GM18526 (cell line): Measurements from ENCODE around the gene SULT1C3.

ENCODE experiments used
- POLR2A ChIP-seq: IDR thresholded peaks from 3 replicates; pipeline ENCODE4 v1.6.1; 2011; ENCODE audit not compliant: insufficient read length; ENCODE audit errors: extremely low read depth

The SULT1C3 gene

DNA sequence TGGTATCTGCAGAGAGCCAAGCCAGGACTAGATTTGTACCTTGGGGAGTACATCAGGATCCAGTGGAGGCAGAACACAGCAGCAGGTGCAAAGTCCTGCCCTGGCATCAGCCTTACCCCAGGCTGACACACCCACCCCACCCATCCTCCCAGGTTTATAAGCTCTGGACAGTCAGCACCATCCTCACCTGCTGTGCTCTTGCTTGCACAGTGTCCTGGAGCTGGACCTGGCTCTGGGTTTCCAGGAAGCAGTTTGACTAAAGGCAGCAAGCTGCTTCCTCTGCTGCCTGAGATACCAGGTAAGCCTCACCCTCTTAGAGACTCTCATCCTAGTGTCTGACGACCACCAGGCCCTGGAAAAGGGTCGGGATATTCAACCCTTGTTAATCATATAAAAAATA is at the start of gene SULT1C3:
SULT1C3 (plus strand) TSS at position 183 of the 400 bp plus-strand sequence. CDS start 7,227 bp downstream, outside the sequence.
- TF ChIP-seq POLR2A, result no peak

DNA sequence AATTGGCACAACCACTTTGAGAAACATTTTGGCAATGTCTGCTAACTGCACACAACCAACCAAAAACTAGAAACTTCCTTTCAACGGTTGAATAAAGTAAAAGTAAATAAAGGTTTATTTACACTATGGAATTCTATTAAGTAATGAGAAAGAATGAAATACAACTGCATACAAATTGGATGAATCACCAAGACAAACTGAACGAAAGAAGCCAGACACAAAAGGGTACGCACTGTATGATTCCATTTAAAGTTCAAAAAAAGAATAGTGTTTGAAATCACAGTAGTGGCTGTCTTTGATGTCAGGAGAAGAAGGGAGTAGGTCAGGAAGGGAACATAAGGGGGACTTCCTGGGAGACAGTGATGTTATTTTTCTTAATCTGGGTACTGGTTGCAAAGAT is 46.5 kb upstream of the SULT1C3 start:
- TF ChIP-seq POLR2A, result no peak

DNA sequence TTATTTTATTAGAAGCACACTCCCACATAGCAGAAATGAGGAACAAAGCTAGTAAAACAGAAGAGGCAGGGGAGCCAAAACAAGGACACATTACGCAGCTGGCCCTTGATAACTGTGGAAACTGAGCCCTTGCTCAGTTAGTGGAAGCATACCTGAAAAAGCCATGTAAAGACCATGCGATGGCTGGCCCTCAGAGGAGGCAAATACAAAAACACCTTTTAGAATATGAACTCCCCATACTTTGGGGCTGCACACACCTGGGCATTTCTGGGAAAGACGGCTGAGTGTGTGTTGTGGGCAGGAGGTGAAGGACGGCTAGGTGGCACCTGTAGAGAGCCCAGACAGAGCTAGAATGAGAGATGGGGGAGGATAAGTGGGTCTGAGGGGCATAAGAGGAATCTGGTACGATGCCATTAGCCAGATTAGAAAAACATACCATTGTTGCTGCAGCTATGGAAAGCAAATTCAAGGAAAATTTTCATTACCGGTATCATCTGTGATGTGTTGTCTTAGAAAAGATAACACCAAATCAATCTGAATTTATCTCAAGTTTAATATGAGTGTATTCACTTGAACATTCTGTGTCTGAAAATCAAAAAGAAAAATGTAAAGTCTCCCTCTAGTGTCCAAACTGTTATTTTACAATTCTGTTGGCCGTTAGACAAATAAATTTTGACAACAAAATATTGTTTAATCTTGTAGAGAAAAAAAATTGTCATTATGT is 45.2 kb upstream of the SULT1C3 start:
- TF ChIP-seq POLR2A, result no peak

DNA sequence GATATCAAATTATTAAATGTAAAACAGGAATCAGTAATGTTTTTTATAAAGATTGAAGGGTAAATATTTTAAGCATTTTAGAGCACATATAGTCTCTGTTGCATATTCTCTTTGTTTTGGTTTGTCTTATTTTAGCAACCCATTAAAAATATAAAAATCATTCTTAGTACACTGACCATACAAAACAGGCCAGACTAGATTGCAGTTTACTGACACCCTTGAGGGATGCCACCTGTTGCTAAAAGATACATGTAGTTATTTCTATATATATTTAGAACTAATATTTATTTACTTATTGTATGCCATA is 44.7 kb upstream of the SULT1C3 start:
- TF ChIP-seq POLR2A, result no peak

DNA sequence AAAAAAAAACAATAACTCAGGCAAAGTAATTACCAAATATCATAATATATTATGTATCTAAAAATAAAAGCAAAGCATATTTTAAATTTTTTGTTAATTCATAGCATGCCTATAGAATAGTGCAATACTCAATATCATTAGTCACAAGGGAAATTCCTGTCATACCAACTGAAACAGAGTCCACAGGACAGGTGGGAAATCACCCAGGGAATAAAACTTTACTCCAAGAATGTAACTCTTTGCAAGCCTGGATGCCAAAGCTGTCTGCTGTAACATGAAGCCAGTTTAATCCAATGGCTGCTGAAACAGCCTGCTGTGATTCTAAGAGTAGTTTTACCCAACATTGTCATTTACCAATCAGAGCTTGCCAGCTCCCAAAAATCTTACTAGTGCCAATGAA is 40.0 kb upstream of the SULT1C3 start:
- no peak for TF ChIP-seq POLR2A

DNA sequence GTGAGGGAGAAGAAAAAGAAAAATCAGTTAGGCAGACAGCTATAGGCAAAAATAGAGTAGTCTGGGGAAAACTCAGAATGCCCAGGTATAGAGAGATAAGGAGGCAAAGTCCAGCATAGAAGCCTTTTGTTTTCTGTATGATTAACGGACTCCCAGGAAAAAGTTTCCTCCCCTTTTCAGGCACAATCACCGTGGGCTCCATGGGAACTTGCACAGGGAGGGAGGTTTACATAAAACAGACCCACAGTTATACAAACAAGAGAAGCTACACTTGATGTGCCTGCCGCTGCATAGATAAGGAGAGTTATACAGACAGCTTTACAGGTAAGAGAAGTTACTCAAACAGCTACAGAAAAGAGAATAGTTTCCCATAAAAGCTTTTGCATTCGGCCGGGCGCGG is 39.2 kb upstream of the SULT1C3 start:
- no peak for TF ChIP-seq POLR2A

DNA sequence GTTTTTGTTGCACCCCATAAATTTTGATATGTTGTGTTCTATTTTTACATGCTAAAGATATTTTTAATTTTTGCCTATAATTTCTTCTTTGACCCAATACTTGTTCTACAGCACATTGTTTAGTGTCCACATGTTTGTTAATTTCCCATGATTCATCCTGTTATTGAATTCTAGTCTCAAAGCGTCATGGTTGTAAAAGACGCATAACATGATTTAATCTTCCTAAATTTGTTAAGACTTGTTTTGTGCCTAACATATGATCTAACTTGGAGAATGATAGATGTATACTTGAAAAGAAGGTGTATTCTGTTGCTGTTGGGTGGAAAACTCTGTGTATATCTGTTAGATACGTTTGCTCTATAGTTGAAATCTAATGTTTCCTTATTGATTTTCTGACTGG is 27.1 kb upstream of the SULT1C3 start:
- TF ChIP-seq POLR2A, result no peak

DNA sequence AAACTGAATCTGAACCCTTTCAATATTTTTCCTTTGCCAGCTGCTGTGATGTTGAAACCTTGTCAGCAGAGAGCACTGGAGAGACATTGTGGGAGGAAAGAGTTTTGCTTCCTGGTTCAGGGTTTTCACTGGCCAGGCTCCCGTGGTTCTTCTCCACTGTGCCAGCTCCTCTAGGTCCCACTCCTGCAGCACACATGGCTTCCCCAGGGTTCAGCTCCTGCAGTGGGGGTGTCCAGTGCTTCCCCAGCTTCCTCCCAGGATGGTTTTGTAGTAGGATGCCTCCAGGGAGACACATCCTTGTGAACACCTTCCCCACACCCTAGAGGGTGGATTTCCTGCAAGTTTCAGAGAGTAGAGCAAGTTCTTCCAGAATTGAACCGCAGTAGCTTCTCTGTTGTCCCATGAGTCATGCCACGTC is 24.0 kb upstream of the SULT1C3 start:
- TF ChIP-seq POLR2A, result no peak

DNA sequence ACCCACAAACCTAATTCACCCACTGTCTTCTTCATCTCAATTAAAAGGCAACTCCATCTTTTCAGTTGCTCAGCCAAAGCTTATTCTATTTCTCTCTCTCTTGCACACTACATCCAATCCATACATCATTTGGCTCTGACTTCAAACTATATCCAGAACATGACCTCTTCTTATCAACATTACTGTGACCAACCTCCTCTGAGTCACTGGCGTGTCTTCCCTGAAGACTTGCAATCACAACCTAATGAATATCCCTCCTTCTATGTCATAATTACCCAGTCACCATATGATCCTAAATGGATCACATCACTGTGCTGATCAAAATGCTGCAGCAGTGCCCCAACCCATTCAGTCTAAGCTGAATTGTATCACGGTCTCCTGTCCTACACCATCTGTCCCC is 22.6 kb upstream of the SULT1C3 start:
- no peak for TF ChIP-seq POLR2A

DNA sequence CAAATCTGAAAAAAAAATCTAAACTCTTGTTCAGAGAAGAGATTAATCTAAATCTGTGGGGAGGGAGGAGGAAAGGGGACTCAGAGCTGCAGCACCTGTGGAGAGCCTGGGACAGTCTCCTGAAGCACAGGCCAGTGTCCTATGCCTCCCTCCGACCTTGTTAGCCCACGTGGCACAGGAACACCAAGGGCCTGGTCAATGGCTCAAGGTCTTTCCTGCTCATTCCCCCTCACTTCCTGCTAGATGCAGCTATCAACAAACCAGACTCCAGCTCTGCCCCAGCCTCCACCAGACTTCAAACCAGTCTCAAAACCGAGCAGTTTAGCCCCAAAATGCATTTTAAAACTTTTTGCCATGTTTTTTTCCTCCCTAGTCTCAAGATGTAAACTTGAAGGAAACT is 20.1 kb upstream of the SULT1C3 start:
- no peak for TF ChIP-seq POLR2A

DNA sequence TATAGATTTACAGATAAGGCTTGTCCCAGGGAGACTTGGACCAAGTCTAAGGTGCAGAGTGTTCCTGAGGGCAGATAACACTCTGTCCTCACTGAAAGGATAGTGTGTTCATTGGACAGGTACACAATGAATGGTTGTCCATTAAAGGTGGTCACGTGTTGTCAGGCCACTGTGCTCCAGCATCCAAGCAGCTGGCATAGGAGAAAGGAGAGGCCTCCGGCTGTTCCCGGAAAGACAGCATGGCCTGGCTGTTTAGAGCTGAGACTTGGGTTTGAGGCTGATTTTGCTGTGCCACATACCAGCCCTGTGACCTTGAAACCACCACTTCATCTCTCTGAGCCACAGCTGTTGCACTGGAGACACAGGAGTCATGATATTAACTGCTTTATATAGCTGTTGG is 19.6 kb upstream of the SULT1C3 start:
- TF ChIP-seq POLR2A, result no peak

DNA sequence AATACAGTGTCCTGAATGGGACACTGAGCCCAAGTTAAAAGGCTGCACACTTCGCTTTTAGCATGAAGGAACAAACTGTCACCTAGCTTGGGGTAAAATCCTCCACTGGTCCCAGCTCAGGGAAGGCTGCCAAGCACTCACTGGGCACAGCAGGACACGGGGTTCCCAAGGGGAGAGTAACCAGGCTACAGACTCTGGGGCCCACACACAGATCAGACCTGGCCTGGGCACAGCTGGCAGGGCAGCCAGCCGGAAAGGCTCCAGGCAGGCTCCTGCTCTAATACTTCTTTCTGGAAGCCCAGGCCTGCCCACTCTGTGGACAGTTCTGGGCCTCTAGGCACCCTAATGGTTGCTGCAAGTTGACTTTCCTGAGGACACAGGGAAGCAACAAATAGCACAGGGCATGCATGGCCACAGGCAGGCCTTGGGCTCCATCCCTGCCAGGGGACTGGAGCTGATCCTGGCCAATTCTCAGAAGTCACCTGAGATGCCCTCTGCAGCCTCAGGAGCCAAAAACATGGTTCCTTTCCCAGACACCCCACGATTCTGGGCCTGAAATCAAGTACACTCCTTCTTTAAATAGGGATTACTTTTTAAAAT is 18.7 kb upstream of the SULT1C3 start:
- no peak for TF ChIP-seq POLR2A

DNA sequence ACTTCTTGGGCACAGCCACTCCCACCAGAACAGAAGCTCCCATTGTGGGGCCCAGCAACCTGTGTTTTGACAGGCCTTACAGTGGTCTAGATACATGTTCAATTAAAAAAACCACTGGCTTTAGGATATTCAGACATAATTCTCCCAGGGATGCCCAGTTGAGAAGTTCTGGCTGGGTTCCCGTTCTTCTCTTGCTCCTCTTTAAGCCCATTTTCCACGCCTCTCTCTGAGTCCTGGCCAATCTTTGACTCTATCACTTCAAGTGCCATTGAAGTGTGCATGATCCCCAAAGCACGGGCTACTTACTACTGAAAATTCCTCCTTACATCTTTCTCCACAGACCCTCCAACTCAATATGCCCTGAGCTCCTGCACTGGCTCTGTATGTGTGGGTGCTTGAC is 17.5 kb upstream of the SULT1C3 start:
- TF ChIP-seq POLR2A, result no peak

DNA sequence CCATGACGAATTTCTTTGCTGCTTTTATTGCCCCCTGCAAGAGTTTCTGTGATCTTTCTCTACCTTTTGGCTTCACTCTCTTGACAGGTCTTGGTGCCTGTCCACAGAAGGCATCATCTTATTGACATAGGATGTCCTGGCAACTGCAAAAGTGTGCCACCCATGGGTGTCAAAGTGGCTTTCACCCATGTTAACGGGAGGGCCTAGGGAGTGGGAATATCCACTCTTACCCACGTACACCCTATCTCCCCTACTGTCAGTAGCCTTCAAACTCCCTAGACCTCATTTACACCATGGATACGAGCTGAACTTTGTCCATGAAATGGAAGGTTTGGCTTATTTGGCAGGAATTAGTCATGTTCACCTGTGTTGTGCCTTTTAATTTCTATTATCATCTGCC is 16.2 kb upstream of the SULT1C3 start:
- no peak for TF ChIP-seq POLR2A

DNA sequence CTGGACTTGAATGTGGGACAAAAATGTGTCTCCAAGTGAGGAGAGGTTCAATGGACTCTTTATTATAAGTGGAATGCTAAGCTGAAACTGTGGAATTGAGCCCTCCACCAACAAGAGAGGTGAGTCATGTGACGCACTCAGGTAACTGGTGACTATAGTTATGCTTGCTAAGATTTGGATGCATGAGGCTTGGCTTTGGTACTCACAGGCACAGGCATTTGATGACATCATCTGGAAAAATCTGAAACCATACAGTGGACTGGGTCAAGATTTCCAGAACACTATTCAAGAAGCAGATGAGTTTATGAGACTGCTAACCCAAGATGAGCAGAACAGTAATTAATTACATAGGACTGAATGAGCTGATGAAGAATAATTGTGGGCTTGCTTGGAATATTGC is 15.7 kb upstream of the SULT1C3 start:
- no peak for TF ChIP-seq POLR2A

DNA sequence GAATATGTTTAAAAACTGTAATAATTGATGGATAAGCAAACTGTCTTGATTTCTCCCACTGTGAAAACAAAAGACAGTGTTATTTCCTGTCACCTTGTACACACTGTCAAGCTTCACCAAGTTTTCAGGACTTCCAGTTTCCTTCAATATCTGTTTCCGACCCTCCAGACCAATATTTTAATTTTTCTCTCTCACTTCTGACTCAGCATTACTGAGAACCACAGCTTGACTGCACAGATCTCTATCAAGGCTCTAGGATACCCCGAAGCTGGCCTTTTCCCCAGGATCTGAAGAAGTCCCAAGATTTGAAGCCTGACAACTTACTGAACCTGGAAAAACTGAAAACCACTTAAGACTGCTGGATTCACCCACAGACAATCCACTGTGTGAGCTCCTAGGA is 13.2 kb upstream of the SULT1C3 start:
- TF ChIP-seq POLR2A, result no peak

DNA sequence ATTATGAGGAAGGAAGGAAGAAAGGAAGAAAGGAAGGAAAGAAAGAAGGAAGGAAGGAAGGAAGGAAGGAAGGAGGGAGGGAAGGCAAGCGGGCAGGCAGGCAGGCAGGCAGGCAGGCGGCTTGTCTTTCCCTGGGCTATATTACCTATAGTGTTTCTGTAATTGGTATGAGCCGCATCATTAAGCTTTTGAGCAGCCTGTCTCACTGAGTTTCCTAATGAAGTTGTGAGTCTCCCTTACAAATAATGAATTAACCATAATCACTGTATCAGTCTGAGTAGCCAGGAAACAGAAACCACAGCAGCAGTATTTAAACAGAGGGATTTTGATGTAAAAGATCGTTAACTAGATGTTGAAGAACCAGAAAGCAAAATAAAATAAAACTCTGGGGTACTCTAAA is 11.8 kb upstream of the SULT1C3 start:
- no peak for TF ChIP-seq POLR2A
